ENCODE measurements around the gene UBR3.

Gene UBR3

GRCh38 chr2:170092436-170093060, 265.3 kb downstream of the UBR3 start:
- POLR2A ChIA-PET (ENCODE audit: low non-redundant PET), result no interaction called here
- CTCF ChIA-PET, result no interaction called here
- TF ChIP-seq CTCF (conservative IDR thresholded peaks at IDR 0.05; ENCODE audit: low read depth), result no peak
- DNase-seq (ENCODE audit: low spot score), result no peak
- no peak overlapping the region for H3K27ac ChIP-seq

GRCh38 chr2:170095380-170095779, 268.1 kb downstream of the UBR3 start:
- CTCF ChIA-PET, result interaction anchor here (0.6 kb wide), 1 partner anchor 40 kb away, joined by 5 read pairs; no protein-coding TSS in a partner anchor
- DNase-seq (ENCODE audit: low spot score), result no peak
- no peak overlapping the region for H3K27ac ChIP-seq
- no peak for TF ChIP-seq CTCF (conservative IDR thresholded peaks at IDR 0.05; ENCODE audit: low read depth)
- POLR2A ChIA-PET (ENCODE audit: low non-redundant PET), result no interaction called here

GRCh38 chr2:170098626-170099312, 271.5 kb downstream of the UBR3 start:
- CTCF ChIA-PET, result no interaction called here

GRCh38 chr2:170101789-170102188, 274.5 kb downstream of the UBR3 start:
- TF ChIP-seq CTCF (conservative IDR thresholded peaks at IDR 0.05; ENCODE audit: low read depth), result no peak
- ChIA-PET POLR2A (ENCODE audit: low non-redundant PET) (no interaction called here), CTCF (no interaction called here)
- no peak for DNase-seq (ENCODE audit: low spot score)
- no peak overlapping the region for H3K27ac ChIP-seq

More at GRCh38 chr2:170098626-170099312, 271.5 kb downstream of the UBR3 start:
- no peak for TF ChIP-seq CTCF (conservative IDR thresholded peaks at IDR 0.05; ENCODE audit: low read depth)
- no peak for DNase-seq (ENCODE audit: low spot score)
- H3K27ac ChIP-seq, result no peak overlapping the region
- POLR2A ChIA-PET (ENCODE audit: low non-redundant PET), result no interaction called here

GRCh38 chr2:170106102-170106840, 279.0 kb downstream of the UBR3 start:
- no peak overlapping the region for H3K27ac ChIP-seq

More at GRCh38 chr2:170106102-170106840, 279.0 kb downstream of the UBR3 start:
- ChIA-PET CTCF (no interaction called here), POLR2A (ENCODE audit: low non-redundant PET) (no interaction called here)
- DNase-seq (ENCODE audit: low spot score), result no peak
- TF ChIP-seq CTCF (conservative IDR thresholded peaks at IDR 0.05; ENCODE audit: low read depth), result no peak
